TTC549 (cell line): Measurements from ENCODE around the gene ZNF786.
"Not testable (repeated sequence)": the region's sequence is repeated elsewhere in the genome, so short reads cannot be mapped to it uniquely, and the experiment has no call there.

Source experiments
- FAIRE-seq: peaks from 2 replicates; lab custom pipeline; 2012; peaks lifted over from hg19 to GRCh38; lab: Jason Lieb, UNC

Gene ZNF786

DNA sequence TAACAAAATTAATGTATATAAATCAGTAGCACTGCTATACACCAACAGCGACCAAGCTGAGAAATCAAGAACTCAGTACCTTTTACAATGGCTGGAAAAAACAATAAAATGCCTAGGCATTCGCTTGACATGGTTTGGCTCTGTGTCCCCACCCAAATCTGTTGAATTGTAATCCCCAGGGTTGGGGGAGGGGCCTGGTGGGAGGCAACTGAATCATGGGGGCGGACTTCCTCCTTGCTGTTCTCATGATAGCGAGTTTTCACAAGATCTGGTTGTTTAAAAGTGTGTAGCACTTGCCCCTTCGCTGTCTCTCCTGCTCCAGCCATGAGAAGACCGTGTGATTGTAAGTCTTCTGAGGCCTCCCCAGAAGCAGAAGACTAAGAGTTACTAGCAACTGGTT, 8.6 kb downstream of the ZNF786 start:
- no peak for FAIRE-seq

DNA sequence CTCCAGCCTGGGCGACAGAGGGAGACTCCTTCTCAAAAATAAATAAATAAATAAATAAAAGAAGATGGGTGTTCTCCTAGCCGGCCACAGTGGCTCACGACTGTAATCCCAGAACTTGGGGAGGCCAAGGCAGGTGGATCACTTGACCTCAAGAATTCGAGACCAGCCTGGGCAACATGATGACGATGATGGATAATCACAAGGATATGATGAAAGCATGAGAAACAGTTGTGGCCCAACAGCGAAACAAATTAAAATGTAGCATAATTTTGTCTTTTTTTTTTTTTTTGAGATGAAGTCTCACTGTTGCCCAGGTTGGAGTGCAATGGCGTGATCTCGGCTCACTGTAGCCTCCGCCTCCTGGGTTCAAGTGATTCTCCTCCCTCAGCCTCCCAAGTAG, 12.9 kb downstream of the ZNF786 start:
- FAIRE-seq, result no peak

DNA sequence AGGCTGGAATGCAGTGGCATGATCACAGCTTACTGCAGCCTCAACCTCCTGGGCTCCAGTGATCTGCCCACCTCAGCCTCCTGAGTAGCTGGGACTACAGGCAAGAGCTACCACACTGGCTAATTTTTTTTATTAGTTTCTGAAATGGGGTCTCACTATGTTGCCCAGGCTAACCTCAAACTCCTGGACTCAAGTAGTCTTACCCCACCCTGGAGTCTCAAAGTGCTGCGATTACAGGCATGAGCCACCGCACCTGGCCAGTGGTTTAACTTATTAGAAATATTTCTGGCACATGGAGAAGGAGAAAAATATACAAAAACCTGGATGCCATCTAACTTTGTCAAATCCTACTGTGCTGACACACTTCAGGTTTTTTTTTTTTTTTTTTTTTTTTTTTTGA, 15.2 kb downstream of the ZNF786 start:
- no peak for FAIRE-seq

DNA sequence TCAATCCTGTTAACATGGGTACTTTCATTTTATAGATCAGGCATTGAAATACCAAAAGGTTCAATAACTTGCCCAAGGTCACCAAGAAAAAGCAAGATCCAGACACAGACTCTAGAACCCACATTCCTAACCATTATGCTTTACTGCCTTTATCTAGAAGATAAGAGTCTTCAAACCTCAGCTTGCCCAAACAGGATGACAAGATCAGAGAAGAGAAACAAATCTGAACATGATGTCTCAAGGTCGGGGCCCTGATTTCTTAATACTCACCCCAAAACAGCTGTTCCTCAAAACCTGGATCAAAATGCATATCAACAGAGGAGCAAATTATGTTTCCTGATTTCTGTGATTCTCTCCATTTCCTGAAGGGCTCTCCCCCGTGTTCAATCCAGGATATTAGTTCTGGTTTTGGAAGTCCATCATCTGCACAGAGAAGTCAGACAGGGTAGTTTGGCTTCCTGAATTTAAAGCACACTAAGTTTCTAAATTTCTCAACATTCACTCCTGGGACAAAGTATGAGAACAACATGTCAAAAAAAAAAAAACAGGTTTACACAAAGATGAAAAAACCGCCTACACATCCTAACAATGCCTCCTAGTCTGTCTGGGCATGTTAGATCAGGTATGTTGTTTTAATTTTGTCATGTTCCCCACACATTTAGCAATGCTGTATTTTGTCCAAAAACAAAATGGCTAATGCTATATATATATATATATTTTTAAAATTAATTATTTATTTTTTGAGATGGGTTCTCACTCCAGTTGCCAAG, 16.2 kb downstream of the ZNF786 start:
- no peak for FAIRE-seq

DNA sequence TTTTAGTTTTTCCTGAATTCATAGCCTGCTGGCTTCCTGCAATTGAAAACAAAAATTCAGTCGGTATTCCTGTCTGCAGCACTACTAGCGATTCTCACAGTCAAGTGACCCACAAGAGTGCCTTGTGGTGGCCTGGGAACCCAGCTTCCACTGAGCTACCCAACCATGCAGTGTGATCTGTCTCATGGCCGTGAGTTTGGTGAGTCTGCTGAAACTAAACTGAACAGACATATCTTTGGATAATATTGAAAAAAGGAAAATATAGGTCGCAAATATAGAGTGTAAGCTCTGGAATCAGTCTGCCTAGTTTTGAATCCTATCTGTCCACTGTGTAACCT, 18.1 kb downstream of the ZNF786 start:
- no peak for FAIRE-seq

DNA sequence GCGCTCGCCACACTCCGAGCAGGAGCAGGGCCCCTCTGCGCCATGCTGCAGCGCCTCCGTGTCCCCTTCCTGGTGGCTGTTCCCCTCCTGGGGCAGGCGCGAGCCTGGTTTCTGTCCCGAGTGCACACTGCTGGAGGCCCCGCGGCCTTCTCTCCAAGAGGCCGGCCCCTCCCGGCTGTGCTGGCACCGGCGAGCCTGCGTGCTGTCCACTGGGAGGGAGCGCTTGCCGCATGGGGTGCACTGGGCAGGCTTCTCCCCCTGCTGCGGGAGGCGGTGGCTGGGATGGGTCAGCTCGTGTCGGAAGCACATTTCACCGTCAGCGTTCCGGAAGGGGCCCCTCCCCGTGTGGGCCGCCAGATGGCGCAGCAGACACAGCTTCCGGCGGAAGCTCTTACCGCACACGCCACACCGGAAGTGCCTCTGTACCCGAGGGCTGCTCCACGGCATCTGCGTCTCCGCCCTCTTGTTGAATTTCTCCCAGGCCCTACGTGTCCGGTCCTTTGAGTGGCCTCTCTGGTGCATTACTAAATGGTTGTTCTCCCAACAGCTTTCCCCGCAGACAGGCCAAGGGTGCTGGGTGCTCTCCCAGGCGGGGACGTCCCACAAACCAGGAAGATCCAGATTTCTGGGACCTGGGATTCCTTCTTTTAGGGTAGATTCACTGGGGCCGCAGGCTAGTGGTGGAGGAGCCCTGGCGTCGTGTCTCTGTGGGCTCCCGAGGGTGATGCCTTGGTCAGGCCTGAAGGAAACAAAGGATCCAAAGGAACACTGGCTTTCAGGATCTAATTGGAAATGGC, 18.7 kb downstream of the ZNF786 start:
- no peak for FAIRE-seq

DNA sequence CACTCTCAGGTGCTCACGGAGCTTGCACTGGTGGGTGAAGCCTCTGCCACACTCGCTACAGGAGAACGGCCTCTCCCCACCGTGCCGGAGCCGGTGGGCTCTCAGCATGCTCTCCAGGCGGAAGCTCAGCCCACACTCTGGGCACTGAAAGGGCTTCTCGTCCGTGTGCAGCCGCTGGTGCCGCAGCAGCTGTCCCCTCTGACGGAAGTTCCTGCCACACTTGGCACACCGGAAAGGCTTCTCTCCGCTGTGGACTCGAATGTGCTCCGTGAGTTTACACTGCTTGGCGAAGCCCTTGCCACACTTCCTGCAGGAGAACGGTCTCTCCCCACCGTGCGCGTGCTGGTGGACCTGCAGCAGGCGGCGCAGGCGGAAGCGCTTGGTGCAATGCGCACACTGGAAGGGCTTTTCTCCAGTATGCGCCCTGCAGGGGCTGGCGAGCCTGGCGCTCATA, 19.3 kb downstream of the ZNF786 start:
- no peak for FAIRE-seq

DNA sequence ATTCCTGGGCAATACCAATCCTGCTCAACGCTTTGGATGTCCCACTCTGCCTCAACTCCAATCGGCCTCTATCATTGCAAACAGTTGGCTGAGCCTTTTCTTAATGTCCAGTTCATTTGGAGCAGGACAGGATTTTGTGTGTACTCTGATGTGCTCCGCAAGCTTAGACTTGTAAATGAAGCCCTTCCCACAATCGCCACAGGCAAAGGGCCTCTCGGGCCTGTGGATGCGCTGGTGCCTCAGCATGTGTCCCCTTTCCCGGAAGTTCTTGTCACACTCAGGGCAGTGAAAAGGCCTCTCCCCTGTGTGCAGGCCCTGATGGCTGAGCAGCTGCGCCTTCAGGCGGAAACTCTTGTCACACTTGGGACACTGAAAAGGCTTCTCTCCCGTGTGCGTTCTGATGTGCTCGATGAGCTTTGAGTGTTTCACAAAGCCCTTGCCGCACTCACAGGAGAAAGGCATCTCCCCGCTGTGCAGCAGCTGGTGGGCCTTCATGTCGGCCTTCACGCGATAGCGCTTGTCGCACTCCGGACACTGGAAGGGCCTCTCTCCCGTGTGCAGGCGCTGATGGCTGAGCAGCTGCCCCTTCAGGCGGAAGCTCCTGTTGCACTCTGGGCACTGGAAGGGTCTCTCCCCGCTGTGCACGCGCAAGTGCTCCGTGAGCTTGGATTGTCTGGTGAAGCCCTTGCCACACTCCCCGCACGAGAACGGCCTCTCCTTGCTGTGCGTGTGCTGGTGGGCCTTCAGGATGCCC, 20.0 kb downstream of the ZNF786 start:
- no peak for FAIRE-seq

DNA sequence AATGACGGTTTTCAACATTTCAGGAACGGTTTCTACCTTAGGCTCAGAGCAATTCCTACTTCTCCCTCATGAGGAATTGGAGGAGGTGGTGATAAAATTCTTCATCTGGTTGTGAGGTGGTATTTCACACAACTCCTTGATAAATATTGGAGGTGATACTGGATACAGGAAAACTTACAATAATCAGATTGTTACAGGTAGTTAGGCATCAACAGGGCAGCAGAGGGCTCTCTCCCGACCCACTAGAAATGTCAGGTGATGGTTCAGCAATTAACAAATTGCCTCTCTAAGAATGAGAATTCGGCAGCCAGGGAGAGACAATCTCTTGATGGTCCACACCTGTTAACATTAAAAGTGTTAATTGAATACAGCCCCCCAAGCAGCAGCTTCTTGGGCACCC, 22.6 kb downstream of the ZNF786 start:
- FAIRE-seq, result no peak

DNA sequence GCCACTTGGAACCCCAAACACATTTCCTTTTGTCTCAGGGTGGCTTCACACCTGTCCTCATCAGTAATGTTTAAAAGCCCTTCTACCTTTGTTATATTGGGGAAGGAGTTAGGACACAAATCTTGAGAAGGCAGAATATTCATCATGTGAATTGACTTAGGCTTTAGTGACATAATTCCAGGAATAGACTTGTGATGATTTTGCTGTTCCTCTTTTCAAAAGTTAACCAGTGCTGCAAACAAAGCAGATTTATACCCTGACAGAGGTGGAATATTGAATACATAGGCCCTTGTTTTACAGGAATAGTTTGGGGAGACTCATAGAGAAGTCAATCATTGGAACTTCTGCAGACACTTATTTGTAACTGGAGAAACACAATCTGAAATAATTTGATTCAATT, 27.0 kb downstream of the ZNF786 start:
- FAIRE-seq, result no peak

DNA sequence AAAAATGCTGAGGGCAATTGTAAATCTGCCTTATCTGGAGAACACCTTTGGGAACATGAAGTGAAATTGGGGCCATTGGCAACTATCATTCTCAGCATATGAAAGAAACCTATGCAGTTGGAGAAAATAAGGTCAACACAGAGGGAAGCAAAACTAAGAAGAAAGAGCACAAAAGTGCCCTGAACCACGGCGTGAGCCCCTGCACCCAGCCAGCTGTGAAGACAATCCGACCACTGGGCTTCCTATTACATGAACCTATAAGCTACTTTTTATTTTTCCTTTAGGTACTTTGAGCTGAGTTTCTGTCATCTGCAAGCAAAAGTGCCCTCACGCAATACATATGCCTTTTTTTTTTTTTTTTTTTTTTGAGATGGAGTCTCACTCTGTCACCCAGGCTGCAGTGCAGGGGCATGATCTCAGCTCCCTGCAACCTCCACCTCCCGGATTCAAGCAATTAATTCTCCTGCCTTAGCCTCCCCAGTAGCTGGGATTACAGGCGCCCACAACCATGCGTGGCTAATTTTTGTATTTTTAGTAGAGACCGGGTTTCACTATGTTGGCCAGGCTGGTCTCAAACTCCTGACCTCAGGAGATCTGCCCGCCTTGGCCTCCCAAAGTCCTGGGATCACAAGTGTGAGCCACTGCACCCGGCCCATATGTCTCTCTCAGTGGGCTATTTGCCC, 28.2 kb downstream of the ZNF786 start:
- not testable (repeated sequence) for FAIRE-seq

DNA sequence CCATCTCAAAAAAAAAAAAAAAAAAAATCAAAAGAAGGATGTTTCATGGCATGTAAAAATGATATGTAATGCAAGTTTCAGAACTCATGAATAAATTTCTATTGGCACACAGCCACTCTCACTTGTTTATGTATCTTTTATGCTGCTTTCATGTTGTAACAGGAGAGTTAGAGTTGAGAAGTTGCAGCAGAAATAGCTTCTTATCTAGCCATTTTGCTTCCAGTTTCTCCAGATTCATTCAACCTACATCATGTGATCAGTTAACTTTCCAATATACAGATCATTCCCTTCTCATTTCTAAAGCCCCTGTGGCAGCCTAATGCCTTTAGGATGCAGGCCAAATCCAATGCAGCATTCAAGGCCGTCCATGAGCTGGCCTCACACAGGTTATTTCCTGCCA, 30.4 kb downstream of the ZNF786 start:
- no peak for FAIRE-seq

DNA sequence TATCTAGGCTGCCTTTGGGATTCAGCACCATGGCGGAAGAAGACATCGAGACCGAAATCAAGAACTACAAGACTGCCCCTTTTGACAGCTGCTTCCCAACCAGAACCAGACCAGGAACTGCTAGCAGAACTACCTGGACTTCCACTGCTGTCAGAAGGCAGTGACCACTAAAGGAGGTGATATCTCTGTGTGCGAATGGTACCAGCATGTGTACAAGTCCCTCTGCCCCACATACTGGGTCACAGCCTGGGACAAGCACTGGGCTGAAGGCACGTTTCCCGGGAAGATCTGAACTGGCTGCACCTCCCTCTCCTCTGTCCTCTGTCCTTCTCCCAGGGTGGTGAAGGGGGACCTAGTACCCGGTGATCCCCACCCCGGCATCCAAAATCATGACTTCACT, 36.6 kb downstream of the ZNF786 start:
- FAIRE-seq, result no peak

DNA sequence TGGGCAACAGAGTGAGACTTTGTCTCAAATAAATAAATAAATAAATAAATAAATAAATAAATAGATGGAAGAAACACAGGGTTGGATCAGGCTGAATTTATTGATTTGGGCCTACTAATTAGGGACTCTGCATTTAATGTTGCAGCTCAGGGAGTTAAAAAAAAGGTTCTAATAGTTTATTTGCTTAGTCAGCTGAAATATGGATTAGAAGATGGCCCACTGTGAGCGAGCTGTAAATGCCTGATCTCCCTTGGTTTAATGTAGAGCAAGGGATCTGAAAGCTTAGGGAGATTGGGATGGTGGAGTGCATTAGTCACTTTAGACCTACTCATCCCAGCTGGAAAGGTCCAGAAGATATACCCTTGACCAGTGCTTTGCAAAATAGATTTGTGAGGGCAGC, 37.1 kb downstream of the ZNF786 start:
- no peak for FAIRE-seq

DNA sequence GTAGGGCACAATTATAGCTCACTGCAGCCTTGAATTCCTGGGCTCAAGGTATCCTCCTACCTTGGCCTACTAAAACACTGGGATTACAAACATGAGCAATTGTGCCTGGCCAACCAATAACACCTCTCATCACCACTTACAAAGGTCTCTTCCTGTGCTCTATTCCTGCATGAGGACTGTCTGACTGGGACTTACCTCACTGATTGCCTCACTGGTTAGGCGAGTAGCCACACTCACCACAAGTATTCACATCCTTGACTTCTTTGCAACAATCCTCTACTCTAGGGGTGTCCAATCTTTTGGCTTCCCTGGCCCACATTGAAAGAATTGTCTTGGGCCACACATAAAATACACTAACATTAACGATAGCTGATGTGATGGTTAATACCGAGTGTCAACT, 39.6 kb downstream of the ZNF786 start:
- no peak for FAIRE-seq

DNA sequence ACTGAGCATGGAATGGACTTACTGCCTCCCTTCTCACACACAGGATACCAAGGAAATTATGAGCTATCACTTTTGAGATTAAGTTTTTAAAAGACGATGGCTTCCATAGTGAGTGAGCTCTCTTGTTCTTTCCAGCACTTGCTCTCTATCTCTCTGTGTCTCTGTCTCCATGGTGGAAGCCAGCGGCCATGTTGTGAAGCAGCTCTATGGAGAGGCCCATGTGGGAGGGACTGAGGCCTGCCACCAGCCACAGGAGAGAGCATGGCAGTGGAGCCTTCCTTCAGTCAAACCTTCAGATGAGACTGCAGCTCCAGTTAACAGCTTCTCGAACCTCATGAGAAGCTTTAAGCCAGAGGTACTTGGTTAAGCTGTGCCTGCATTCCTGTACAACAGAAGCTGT, 41.7 kb downstream of the ZNF786 start:
- no peak for FAIRE-seq

DNA sequence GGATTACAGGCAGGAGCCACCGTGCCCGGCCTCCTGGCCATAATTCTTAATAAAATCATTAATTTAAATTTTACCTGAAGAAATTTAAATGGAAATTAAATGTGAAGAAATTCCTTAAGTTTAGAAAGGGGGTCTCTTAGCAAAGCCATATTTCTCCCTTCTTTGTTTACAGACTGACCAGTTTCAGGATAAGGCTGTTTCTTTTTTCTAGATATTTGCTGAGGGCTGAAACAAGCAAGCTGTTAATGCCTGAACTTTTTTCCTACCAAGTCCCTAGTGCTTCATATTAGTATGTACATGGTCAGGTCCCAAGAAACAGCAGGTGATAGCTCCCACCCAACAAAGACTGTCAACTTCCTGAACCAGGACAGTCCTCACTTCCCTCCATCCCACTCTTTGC, 44.1 kb downstream of the ZNF786 start:
- FAIRE-seq, result no peak

DNA sequence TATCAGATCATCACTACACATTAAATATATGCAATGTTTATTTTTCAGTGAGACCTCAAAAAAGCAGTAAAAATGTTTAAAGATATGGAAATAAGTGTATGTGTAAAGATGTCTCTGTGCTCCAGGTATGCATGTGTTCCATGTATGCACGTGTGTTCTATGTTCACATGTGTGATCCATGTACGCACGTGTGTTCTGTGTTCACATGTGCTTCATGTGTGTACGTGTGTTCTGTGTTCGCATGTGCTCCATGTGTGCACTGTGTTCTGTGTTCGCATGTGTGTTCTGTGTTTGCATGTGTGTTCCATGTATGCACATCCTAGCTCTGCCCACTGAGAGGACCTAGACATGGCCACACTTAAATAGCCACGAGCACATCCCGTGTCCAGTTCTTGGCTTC, 46.6 kb downstream of the ZNF786 start:
- FAIRE-seq, result no peak

DNA sequence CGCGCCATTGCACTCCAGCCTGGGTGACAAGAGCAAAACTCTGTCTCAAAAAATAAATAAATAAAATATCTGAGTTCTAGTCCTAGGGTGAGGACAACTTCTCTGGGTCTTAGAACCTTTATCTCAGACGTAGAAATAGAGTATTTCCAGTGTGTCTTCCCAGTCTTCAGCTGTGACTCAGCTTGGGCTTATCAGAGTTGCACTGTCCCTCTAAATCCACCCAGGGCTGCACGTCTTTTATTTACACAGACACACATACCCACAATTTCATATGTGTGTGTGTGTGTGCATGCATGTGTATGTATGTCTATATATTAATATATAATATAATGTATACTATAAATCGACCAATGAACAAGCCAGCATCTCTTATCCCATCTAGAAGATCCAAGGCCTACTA, 49.2 kb downstream of the ZNF786 start:
- no peak for FAIRE-seq

DNA sequence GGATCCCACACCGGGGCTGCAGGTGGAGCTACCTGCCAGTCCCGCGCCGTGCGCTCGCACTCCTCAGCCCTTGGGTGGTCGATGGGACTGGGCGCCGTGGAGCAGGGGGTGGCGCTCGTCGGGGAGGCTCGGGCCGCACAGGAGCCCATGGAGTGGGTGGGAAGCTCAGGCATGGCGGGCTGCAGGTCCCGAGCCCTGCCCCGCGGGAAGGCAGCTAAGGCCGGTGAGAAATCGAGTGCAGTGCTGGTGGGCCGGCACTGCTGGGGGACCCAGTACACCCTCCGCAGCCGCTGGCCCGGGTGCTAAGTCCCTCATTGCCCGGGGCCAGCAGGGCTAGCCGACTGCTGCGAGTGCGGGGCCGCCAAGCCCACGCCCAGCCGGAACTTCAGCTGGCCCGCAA, 51.9 kb downstream of the ZNF786 start:
- not testable (repeated sequence) for FAIRE-seq

DNA sequence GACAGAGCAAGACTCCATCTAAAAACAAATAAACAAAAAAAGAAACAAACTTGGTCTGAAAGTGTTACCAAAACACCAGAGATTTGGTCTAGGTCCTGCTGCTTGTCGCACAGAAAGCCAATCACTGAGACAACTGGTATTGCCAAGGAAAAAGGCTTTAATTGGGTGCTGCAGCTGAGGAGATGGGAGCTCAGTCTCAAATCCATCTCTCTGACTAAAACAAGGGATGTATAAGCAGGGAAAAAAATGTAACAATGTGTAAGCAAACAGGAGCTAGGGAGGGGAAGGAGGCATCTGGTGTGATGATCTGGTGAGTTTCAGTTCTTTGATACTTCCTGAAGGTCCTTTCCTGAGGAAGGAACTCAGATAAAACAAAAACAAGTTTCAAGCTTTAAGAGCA, 53.8 kb downstream of the ZNF786 start:
- no peak for FAIRE-seq

DNA sequence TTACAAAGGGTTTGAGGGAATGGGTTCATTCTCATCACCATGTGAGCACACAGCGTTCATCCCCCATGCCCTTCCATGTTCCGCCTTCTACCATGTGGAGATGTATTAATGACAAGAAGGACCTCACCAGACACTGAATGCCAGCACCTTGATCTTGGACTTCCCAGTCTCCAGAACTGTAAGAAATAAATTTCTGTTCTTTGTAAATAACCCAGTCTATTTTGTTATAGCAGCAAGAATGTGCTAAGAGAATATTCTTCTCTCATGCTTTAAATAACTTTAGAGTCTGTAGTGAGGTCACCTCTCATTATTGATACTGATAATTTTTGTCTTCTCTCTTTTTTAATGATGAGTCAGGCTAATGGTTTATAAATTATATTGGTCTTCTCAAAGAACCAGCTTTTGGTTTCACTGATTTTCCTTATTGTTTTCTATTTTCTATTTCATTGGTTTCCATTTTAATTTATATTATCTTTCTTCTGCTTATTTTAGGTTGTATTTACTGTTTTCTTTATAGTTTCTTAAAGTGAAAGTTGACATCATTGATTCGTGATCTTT, 59.1 kb downstream of the ZNF786 start:
- no peak for FAIRE-seq
